ENCODE measurements around the gene HDAC11.
"Not testable (repeated sequence)": the region's sequence is repeated elsewhere in the genome, so short reads cannot be mapped to it uniquely, and the experiment has no call there.

Gene HDAC11

DNA sequence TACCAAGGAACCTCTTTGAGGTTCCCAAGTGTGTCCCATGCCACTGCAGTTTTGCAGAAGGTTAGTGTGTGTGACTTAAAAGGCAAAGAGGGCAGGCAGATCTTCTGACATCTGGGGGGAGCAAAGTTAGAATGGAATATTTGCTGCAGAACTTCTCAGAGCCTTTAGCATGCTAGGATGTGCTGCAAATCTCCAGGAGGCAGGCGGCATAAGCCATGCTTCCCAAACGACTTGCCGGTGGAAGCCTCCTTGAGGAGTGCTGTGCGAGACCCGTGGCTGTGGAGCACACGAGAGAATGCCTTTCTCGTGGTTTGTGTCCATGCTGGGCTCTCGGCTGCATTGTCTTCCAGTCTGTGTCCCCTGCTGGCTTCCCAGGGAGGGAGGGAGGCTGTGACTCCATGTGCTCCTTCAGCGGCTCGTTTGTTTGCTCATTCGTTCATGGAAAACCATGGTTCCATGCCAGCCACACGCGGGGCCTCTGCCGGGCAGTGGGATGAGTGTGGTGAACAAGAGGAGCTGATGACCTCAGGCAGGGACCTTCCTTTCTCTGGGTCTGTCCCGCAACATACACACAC is 13.8 kb downstream of the HDAC11 start:
- peak; percentile 68 for DNase-seq (ENCODE audit: low spot score)

DNA sequence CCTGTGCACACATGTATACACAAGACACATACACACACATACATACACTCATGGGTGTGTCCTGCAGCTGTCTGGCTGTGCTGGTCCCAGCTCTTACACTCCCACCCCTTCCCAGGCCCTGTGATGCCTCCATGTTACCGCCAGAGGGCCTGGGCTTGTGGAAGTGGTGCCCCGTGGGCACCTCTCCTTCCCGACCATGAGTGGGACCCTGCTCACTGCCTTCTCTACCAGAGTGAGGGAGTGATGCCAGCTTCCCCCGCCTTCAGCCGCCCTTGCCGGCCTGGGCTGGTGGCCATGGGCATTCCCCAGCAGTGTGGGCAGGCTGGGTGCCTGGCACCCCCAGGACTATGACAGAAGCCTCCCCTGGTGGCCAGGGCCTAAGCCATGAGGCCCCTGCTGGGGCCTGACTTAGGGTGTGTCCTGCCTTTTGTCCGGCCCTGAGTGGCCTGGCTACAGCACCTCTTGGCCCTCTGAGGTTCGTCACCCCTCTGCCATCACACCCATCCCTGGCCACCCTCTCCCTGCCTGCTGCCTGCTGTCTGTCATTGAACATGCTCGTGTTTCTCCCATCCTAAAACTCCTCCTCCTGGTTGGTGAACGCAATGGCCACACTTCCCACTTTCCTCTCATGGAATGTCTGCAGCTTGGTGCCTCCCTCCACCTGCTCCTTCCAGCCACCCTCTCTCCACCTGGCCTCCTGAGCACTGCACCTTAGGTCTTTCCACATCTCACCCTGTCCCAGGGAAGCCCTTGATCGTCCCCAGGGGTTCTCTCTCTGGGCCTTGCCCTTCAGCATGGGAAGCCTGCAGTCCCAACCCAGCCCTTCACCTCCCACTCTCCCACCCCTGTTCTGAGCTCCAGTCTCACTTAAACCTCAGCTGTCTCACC is 14.6 kb downstream of the HDAC11 start:
- DNase-seq (ENCODE audit: low spot score) = peak; percentile 91

- DNase-seq (ENCODE audit: low spot score) = no peak
These were observed 15.3 kb downstream of the HDAC11 start for GRCh38 chr3:13495351-13495813.

- peak; percentile 89 for DNase-seq (ENCODE audit: low spot score)
These were observed 16.0 kb downstream of the HDAC11 start for GRCh38 chr3:13495921-13496723.

GRCh38 chr3:13496879-13497278 is 16.8 kb downstream of the HDAC11 start:
- no peak for DNase-seq (ENCODE audit: low spot score)

DNA sequence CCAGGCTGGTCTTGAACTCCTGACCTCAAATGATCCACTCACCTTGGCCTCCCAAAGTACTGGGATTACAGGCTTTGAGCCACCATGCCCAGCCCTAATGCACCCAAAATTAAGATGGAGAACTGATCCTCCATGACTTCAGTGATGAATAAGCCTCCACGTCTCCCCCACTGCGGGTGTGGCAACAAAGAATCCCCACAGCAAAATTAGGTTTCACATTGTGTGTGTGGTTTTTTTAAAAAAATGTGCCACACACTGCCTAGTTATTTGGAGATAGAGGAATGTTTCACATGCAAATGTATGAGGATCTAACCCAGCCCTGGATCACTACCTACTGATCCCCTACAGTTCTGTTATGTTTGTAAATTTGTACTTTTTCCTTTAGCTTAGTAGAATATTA is 17.3 kb downstream of the HDAC11 start:
- DNase-seq (ENCODE audit: low spot score) = no peak

GRCh38 chr3:13498354-13499060 is 18.4 kb downstream of the HDAC11 start:
- DNase-seq (ENCODE audit: low spot score) = no peak

DNA sequence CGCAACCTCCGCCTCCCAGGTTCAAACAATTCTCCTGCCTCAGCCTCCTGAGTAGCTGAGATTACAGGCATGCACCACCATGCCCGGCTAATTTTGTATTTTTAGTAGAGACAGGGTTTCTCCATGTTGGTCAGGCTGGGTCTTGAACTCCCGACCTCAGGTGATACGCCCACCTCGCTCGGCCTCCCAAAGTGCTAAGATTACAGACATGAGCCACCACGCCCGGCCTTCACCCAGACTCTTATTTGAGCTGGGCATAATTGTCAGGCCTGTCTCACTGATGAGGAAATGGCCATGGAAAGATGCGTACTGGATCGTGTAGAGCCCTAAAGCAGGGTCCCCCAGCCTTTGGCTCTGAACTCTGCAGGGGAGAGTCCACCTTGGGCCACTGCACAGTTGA is 19.1 kb downstream of the HDAC11 start:
- DNase-seq (ENCODE audit: low spot score) = not testable (repeated sequence)

- DNase-seq (ENCODE audit: low spot score) = no peak
These were observed 20.2 kb downstream of the HDAC11 start for GRCh38 chr3:13500133-13500885.

DNA sequence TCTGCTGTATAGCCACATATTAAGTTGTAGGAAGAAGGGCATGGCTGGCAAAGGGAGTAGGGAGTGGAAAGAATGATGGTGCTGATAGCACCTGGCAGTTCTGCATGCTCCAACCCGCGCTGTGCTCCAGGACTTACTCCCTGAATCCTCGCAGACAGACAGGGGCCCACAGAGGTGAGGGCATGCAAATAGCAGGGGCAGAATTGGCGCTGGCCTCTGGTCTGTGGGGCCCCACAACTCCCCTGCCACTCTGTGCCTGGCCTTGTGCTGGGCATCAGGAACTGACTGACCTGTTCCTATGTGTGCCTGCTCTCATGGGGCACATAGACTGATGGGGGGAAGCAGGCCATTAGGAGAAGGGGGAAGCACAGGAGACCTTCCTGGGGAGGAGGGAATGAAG is 20.9 kb downstream of the HDAC11 start:
- no peak for DNase-seq (ENCODE audit: low spot score)

- no peak for DNase-seq (ENCODE audit: low spot score)
These were observed 21.4 kb downstream of the HDAC11 start for GRCh38 chr3:13501521-13501920.

DNA sequence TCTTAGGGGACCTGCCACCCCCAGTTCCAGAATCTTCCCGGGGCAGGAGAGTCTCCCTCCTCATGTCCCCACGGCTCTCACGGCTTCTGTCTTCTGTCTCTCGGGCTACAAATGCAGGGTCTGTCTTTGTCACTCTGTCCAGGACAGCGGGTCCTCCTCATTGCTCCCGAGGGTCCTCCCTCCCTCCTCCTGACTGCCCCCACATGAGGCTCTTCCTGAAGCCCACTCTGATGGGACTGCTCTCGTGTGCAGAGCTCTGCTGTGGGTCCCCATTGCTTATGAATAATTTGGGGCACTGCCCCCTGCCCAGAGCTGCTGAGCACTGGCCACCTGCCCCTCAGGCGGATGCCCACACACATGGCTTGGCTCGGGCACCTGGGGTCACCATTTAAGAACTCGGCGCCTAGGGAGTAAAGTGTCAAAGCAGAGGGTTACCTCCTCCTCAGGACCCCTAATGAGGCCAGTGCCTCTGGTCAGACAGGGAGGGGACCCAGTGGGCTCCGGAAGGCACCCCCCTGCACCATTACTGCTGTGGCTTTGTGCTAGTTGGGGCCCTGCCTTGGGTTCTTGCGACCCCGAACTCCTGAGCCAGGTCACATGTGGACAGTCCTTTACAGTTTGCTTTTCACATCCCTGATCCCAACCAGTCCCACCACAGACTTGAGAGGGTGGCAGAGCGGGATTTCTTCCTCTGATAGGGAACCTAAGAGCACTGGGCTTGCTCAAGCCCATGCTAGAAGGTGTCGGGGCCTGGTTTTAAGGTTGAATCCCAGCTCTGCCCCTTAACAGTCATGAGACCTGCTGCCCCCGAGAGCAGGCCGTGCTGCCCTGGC is 22.1 kb downstream of the HDAC11 start:
- DNase-seq (ENCODE audit: low spot score) = no peak

DNA sequence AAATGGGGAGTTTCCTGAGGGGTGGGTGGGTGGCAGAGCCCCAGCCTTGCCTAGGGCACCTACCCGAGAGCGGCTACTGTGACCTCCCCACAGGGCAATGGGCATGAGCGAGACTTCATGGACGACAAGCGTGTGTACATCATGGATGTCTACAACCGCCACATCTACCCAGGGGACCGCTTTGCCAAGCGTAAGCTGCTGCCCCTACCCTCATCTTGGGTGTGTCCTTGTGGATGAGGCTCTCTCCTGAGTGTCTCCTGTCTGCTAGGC is 22.6 kb downstream of the HDAC11 start:
- DNase-seq (ENCODE audit: low spot score) = no peak

DNA sequence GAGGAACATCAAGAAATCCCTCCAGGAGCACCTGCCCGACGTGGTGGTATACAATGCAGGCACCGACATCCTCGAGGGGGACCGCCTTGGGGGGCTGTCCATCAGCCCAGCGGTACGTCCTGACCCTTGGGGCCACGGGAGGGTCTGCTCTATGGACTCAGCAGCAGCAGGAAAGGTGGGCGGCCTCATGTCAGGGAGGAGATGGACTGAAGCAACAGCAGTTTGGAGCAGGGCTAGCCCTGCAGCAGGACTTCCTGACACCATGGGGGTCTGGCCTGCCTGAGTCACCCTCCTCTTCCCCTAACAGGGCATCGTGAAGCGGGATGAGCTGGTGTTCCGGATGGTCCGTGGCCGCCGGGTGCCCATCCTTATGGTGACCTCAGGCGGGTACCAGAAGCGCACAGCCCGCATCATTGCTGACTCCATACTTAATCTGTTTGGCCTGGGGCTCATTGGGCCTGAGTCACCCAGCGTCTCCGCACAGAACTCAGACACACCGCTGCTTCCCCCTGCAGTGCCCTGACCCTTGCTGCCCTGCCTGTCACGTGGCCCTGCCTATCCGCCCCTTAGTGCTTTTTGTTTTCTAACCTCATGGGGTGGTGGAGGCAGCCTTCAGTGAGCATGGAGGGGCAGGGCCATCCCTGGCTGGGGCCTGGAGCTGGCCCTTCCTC is 24.2 kb downstream of the HDAC11 start:
- no peak for DNase-seq (ENCODE audit: low spot score)

DNA sequence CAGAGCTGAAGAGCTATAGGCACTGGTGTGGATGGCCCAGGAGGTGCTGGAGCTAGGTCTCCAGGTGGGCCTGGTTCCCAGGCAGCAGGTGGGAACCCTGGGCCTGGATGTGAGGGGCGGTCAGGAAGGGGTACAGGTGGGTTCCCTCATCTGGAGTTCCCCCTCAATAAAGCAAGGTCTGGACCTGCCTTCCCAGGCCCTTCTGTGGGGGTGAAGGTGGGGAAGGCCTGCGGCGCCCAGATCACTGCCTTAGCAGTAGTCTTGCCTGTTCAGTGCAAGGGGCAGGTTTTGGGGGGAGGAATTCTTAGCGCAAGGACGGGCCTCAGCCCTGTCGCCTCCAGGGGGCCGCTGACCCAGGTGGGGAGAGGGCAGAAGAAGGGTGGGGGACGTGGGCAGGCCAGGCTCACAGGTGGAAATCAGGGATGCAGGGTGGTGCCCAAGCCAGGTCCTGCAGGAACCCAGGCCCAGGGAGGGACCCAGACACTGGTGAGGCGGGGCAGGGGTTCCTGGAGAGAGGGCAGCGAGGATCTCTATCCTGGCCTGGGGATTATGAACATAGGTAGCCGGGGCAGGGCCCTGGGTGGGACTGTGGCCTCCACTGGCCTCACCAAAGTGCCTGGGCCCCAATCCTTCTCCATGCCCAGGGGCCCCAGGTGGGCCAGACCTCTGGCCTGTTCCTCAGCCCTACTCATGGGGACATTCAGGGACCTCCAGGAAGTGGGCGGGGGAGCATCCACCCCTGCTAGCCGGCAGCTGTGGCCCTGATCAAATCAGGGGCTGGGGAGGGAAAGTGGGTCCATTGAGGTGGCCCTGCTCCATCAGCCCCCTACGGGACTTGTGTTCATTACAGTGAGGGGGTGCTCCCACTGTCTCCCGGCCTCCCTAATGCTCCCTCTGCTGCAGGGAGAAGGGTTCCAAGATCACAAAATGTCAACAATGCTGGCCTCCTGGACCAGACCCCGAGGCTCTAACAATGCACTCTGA is 25.3 kb downstream of the HDAC11 start:
- DNase-seq (ENCODE audit: low spot score) = no peak

- no peak for DNase-seq (ENCODE audit: low spot score)
These were observed 26.1 kb downstream of the HDAC11 start for GRCh38 chr3:13506239-13506638.

GRCh38 chr3:13506680-13507079 is 26.6 kb downstream of the HDAC11 start:
- DNase-seq (ENCODE audit: low spot score) = no peak

DNA sequence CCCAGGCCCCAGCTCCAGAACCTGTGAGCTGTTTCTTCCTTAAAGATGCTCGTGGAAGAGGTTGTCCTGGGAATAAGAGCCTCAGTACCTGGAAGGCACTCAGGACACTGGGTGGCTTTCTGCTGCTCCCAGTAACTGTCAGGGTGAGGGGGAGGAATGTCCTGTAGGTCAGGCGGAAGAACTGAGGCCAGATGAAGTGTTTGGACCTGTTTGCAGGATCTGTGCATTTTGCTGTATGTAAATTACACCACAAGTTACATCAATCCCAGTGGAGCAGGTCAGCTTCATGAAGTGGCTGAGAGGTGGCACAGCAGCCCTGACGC is 27.1 kb downstream of the HDAC11 start:
- DNase-seq (ENCODE audit: low spot score) = no peak

Measured in putamen (tissue), 1 donor.